Cardiac muscle cell (in vitro differentiated cells and primary cell): ENCODE data around the gene NR5A2. TPM values are rescaled to one million over a fixed set of nuclear protein-coding genes. Genes with fewer than 3 reads are reported as not detected.
"Not testable (repeated sequence)": the region's sequence is repeated elsewhere in the genome, so short reads cannot be mapped to it uniquely, and the experiment has no call there.

Source experiments
- DNase-seq, 2 donors: peaks; one replicate each; pipeline versions ENCODE4 v3.0.0 to v3.0.0-alpha.2; 2010 to 2017; ENCODE audit warnings: low read depth in 1 of 2, low spot score in 1 of 2
- H3K27ac ChIP-seq: fragments of 200-600 bp; sonication (generic); 2 replicates; pipeline ENCODE4 v1.5.1; 2016
- H3K27me3 ChIP-seq: fragments of 200-600 bp; sonication (generic); 2 replicates; pipeline ENCODE4 v1.6.0; 2016; ENCODE audit warnings: control low read depth
- H3K36me3 ChIP-seq: fragments of 200-600 bp; sonication (generic); 2 replicates; pipeline ENCODE4 v1.5.1; 2016; ENCODE audit warnings: control low read depth
- H3K4me1 ChIP-seq: fragments of 200-600 bp; sonication (generic); 2 replicates; pipeline ENCODE4 v1.8.1; 2017; ENCODE audit warnings: low read depth, mild to moderate bottlenecking, mixed run types
- H3K4me3 ChIP-seq: fragments of 200-600 bp; sonication (generic); 2 replicates; pipeline ENCODE4 v1.5.1; 2016; ENCODE audit warnings: mild to moderate bottlenecking
- H3K9me3 ChIP-seq: fragments of 200-600 bp; sonication (generic); 2 replicates; pipeline ENCODE4 v1.5.1; 2017; ENCODE audit warnings: low read depth, mild to moderate bottlenecking, control low read depth
- polyA plus RNA-seq: library from polyadenylated mRNA; unstranded; fragments of >200 nt; fragmentation: Nextera tagmentation; extraction: Ambion mirVana; gene quantifications from 2 replicates; pipeline ENCODE4 v1.2.1, GENCODE V29; 2016
- total RNA-seq: library from RNA; depleted of rRNA; stranded (reverse); fragments of >200 nt; gene quantifications from 2 replicates; pipeline ENCODE4 v1.2.3, GENCODE V29; 2016
- TF ChIP-seq, protein P1 (sequence below): IDR thresholded peaks from 2 replicates; pipeline ENCODE4 v1.5.1; 2012; ENCODE audit warnings: low read depth, mild to moderate bottlenecking, low read length

NR5A2 gene
- total and polyA plus RNA-seq, 2 experiments from 2014 or later, result 0.15 TPM; not detected in 1

DNA sequence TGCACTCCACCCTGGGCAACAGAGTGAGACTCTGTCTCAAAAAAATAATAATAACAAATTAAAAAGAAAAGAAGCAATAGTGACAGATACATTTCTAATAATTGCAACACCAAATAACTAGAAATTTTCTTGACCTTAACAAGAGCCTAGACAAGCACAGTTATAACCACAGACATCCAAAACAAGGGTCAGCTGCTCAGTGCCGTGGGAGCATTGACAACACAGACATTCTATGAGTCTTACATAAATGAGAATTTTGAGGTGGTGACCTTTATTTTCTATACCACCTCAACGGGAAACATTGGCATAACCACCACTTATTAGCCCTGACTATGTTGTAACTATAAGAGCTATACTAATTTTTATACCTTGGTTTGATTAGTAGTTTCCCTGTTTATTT lies 156.1 kb downstream of the NR5A2 start:
- TF ChIP-seq, protein P1, sequence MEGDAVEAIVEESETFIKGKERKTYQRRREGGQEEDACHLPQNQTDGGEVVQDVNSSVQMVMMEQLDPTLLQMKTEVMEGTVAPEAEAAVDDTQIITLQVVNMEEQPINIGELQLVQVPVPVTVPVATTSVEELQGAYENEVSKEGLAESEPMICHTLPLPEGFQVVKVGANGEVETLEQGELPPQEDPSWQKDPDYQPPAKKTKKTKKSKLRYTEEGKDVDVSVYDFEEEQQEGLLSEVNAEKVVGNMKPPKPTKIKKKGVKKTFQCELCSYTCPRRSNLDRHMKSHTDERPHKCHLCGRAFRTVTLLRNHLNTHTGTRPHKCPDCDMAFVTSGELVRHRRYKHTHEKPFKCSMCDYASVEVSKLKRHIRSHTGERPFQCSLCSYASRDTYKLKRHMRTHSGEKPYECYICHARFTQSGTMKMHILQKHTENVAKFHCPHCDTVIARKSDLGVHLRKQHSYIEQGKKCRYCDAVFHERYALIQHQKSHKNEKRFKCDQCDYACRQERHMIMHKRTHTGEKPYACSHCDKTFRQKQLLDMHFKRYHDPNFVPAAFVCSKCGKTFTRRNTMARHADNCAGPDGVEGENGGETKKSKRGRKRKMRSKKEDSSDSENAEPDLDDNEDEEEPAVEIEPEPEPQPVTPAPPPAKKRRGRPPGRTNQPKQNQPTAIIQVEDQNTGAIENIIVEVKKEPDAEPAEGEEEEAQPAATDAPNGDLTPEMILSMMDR, result no peak
- no peak for DNase-seq
- H3K4me1 ChIP-seq, result no peaks in the 10 kb centered on the region
- H3K27ac ChIP-seq, result no peak overlapping the region
- H3K27me3 ChIP-seq, result no peaks in the 10 kb centered on the region
- H3K9me3 ChIP-seq, result no peaks in the 10 kb centered on the region
- H3K4me3 ChIP-seq, result no peak overlapping the region
- H3K36me3 ChIP-seq, result no peaks in the 10 kb centered on the region

DNA sequence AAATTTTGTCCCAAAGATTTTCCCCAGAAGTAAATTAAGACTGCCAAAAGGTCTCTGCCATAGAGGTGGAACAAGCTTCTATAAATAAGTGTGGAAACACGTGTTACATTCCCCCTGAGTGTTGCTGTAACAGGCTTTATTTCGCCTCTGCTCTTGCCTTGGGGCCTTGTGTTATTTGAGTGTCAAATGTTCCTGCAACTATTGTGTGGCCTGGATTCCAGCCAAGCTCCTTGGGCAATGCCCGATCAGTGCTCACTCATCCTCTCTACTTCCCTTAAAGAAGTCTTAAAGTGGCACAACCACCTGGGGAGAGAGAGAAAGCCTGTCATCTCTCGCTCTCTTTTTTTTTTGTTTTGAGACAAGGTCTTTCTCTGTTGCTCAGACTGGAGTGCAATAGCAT lies 156.7 kb downstream of the NR5A2 start:
- DNase-seq, result peak in 1 of 2 donors; percentile 75
- TF ChIP-seq, protein P1, result no peak
- no peaks in the 10 kb centered on the region for H3K4me1 ChIP-seq
- no peaks in the 10 kb centered on the region for H3K9me3 ChIP-seq
- H3K4me3 ChIP-seq, result no peak overlapping the region
- H3K27ac ChIP-seq, result no peak overlapping the region
- H3K27me3 ChIP-seq, result no peaks in the 10 kb centered on the region
- no peaks in the 10 kb centered on the region for H3K36me3 ChIP-seq

GRCh38 chr1:200185191-200185590 lies 157.7 kb downstream of the NR5A2 start:
- H3K4me3 ChIP-seq, H3K4me1 ChIP-seq, H3K27ac ChIP-seq, DNase-seq, H3K9me3 ChIP-seq, H3K27me3 ChIP-seq, H3K36me3 ChIP-seq: not testable (repeated sequence)

DNA sequence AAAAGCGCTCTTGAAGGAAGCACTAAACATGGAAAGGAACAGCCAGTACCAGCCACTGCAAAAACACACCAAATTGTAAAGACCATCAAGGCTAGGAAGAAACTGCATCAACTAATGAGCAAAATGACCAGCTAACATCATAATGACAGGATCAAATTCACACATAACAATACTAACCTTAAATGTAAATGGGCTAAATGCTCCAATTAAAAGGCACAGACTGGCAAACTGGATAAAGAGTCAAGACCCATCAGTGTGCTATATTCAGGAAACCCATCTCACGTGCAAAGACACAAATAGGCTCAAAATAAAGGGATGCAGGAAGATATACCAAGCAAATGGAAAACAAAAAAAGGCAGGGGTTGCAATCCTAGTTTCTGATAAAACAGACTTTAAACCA lies 159.8 kb downstream of the NR5A2 start:
- H3K9me3 ChIP-seq, DNase-seq, H3K27me3 ChIP-seq, H3K4me1 ChIP-seq, H3K27ac ChIP-seq, H3K4me3 ChIP-seq, H3K36me3 ChIP-seq: not testable (repeated sequence)

GRCh38 chr1:200191993-200192392 lies 164.5 kb downstream of the NR5A2 start:
- TF ChIP-seq, protein P1, result no peak
- H3K4me1 ChIP-seq, result no peaks in the 10 kb centered on the region
- no peak for DNase-seq
- H3K36me3 ChIP-seq, result no peaks in the 10 kb centered on the region
- no peak overlapping the region for H3K27ac ChIP-seq
- H3K27me3 ChIP-seq, result no peaks in the 10 kb centered on the region
- H3K9me3 ChIP-seq, result no peaks in the 10 kb centered on the region
- no peak overlapping the region for H3K4me3 ChIP-seq

- DNase-seq, result no peak
- Histone ChIP-seq H3K27me3 (no peaks in the 10 kb centered on the region), H3K9me3 (no peaks in the 10 kb centered on the region), H3K4me3 (no peak overlapping the region), H3K4me1 (no peaks in the 10 kb centered on the region), H3K27ac (no peak overlapping the region), H3K36me3 (no peaks in the 10 kb centered on the region)
- TF ChIP-seq, protein P1, result no peak
Observed at GRCh38 chr1:200194477-200194876, 167.0 kb downstream of the NR5A2 start.

DNA sequence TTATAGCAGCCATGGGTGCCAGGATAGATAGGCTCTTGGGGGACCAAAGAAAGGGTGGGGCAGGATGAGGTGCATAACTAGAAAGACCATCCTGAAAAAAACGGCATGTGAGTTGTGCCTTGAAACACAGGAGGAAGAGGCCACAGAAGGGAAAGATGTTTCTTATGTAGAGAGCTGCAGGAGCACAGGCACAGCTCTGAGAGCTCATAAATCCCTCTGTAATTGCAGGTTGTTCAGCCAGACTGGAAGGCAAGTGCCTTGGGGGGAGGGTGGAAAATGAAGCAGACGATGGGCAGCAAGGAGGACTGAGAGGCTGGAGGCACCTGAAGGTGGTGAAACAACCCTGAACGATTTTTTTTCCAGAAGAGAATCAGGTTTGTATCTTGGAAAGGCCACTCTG lies 170.7 kb downstream of the NR5A2 start:
- H3K9me3 ChIP-seq, result no peaks in the 10 kb centered on the region
- no peaks in the 10 kb centered on the region for H3K27me3 ChIP-seq
- H3K36me3 ChIP-seq, result no peaks in the 10 kb centered on the region
- H3K4me1 ChIP-seq, result no peaks in the 10 kb centered on the region
- H3K27ac ChIP-seq, result no peak overlapping the region
- TF ChIP-seq, protein P1, result no peak
- H3K4me3 ChIP-seq, result no peak overlapping the region
- DNase-seq, result no peak
